IPS DF 6.9 (cell line): ENCODE measurements around the gene XRRA1.
"Not testable (repeated sequence)": the region's sequence is repeated elsewhere in the genome, so short reads cannot be mapped to it uniquely, and the experiment has no call there.

Experiments used
- DNase-seq: peaks from one replicate; pipeline ENCODE4 v3.0.0-alpha.2; 2013; ENCODE audit warnings: low read depth, low spot score
- H3K27ac ChIP-seq: one replicate; pipeline ENCODE4 v1.5.1; 2013; ENCODE audit warnings: low read length, control low read depth
- H3K27me3 ChIP-seq: 2 replicates; pipeline ENCODE4 v1.6.1; 2013; ENCODE audit warnings: mild to moderate bottlenecking, low read length; ENCODE audit not compliant: control insufficient read depth, insufficient read depth
- H3K36me3 ChIP-seq: 2 replicates; pipeline ENCODE4 v1.6.1; 2013; ENCODE audit warnings: low read length; ENCODE audit not compliant: control insufficient read depth, insufficient read depth
- H3K4me1 ChIP-seq: 2 replicates; pipeline ENCODE4 v1.6.1; 2013; ENCODE audit warnings: low read length; ENCODE audit not compliant: control insufficient read depth, insufficient read depth
- H3K4me3 ChIP-seq: 2 replicates; pipeline ENCODE4 v1.5.1; 2013; ENCODE audit warnings: mild to moderate bottlenecking, low read length
- H3K9me3 ChIP-seq: 2 replicates; pipeline ENCODE4 v1.6.1; 2013; ENCODE audit warnings: low read length, inconsistent platforms; ENCODE audit not compliant: control insufficient read depth, insufficient read depth
- WGBS: extraction: QIAGEN DNeasy Blood & Tissue Kit; methylation state at CpG from one replicate; pipeline ENCODE4 v1.1.7; 2013; ENCODE audit warnings: mixed read lengths, missing lambda C conversion rate; ENCODE audit not compliant: insufficient read length, insufficient coverage; 5-methylcytosine and 5-hydroxymethylcytosine counted together

XRRA1 gene, protein sequence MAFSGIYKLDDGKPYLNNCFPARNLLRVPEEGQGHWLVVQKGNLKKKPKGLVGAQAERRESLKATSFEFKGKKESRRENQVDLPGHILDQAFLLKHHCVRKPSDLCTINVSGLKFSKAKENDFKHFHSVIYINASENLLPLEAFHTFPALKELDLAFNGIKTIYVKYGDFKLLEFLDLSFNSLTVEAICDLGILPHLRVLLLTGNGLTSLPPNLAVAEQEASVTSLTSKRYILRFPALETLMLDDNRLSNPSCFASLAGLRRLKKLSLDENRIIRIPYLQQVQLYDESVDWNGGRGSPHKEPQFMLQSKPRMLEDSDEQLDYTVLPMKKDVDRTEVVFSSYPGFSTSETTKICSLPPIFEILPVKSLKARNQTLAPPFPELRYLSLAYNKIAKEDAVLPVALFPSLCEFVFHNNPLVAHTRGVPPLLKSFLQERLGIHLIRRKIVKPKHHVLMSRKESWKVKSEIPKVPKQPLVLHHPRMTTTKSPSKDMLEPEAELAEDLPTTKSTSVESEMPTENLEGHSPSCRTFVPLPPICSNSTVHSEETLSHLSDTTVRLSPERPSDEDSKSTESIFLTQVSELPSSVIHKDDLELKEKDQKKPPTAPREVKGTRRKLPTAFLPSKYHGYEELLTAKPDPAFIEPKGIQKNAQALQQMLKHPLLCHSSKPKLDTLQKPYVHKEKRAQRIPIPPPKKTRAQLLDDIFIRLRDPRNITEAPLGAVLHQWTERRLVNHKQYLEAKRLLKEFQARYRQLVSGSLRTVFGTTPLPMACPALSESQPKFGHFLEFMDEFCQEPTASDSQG

GRCh38 chr11:74948898-74949752, at the start of gene XRRA1, which contains the start of gene SPCS2:
TSS of gene XRRA1 (minus strand) at chr11:74949091. CDS start at chr11:74940878, 8,213 bp downstream.
TSS of gene SPCS2 (plus strand) at chr11:74949266. CDS start at chr11:74949286, 20 bp downstream.
- no peaks in the 10 kb centered on the region for H3K4me1 ChIP-seq
- no peaks in the 10 kb centered on the region for H3K9me3 ChIP-seq
- WGBS = no CpG with 5 or more reads among the region's 67 CpGs
- H3K36me3 ChIP-seq = no peaks in the 10 kb centered on the region
- no peaks in the 10 kb centered on the region for H3K27me3 ChIP-seq
- peak within 1 kb of the TSS; percentile 73 for H3K4me3 ChIP-seq
- DNase-seq = peak; percentile 98
- H3K27ac ChIP-seq = no peak within 1 kb of the TSS

DNA sequence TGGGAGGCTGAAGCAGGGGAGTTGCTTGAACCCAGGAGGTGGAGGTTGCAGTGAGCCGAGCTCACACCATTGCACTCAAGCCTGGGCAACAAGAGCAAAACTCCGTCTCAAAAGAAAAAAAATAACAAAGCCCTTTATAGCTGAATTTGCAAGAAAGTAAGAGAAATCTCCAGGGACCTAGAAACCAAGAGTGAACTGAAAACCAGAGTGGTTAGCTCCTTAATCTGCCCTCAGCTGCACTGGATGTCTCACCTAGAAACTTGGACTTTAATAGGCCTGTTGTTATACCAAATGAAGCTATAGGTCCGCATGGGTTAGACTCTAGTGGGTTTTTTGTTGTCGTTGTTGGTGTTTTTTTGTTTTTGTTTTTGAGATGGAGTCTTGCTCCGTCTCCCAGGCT, 44.0 kb upstream of the XRRA1 start:
- no CpG with 5 or more reads among the region's 5 CpGs for WGBS

DNA sequence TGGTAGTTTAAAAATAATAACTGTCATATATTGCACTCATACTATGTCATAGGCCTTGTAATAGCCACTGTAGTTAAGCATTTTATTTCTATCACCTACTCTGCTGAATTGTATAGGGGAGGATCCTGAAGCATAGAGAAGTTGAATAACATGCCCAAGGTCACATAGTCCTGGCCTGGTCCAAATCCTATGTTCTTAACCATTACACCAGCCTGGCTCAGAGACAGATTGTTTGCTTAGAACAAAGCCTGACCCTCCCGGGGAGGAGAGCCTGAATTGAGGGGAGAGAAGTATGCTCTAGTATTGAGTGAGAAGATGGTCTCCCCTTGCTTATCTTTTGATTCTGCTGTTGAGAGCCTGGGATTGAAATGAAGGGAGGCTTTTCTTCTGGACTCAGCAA, 42.0 kb upstream of the XRRA1 start:
- WGBS = no CpG with 5 or more reads among the region's 1 CpG
- Histone ChIP-seq H3K36me3 (peaks cover 8% of the 10 kb centered on the region; the same call in 1 of the 2 replicates), H3K9me3 (no peaks in the 10 kb centered on the region), H3K27me3 (no peaks in the 10 kb centered on the region), H3K4me1 (no peaks in the 10 kb centered on the region), H3K4me3 (no peak overlapping the region), H3K27ac (no peak overlapping the region)
- no peak for DNase-seq

More for the DNA sequence above, 44.0 kb upstream of the XRRA1 start:
- Histone ChIP-seq H3K9me3 (no peaks in the 10 kb centered on the region), H3K27ac (no peak overlapping the region), H3K4me1 (no peaks in the 10 kb centered on the region), H3K4me3 (no peak overlapping the region), H3K27me3 (no peaks in the 10 kb centered on the region), H3K36me3 (peaks cover 8% of the 10 kb centered on the region; the same call in 1 of the 2 replicates)
- DNase-seq = no peak

DNA sequence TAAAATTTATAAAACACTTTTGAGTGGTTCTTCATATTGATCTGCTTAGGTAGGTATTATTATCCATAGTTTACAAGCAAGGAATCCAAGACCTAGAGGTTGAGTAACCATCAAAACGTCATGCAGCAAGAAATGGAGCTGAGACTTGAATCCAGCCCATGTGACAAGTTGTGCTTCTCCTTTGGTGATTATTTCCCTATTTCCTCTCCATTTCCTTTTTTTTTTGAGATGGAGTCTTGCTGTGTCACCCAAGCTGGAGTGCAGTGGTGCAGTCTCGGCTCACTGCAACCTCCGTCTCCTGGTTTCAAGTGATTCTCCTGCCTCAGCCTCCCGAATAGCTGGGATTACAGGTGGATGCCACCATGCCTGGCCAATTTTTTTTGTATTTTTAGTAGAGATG, 41.3 kb upstream of the XRRA1 start:
- not testable (repeated sequence) for H3K4me1 ChIP-seq, H3K27ac ChIP-seq, H3K9me3 ChIP-seq, H3K36me3 ChIP-seq, H3K27me3 ChIP-seq, H3K4me3 ChIP-seq, DNase-seq
- no CpG with 5 or more reads among the region's 4 CpGs for WGBS

DNA sequence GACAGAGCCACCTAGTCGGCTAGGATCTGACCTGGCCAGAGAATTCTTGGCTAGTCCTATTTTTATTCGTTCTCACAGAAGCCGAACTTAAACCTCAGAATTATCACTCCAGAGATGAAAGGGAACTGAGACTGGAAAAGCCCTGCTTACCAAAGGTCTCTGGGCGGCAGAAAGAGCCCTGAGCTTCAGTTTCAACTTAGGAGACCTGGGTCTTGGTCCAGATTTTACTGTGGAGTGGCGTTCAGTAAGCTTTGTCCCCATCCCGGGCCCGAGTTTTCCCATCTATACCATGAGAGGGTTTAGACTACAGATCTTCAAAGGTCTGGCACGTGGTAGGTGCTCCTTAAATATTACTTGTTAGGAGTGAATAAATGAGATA, 40.4 kb upstream of the XRRA1 start:
- DNase-seq = no peak
- WGBS = no CpG with 5 or more reads among the region's 8 CpGs
- Histone ChIP-seq H3K4me1 (no peaks in the 10 kb centered on the region), H3K9me3 (no peaks in the 10 kb centered on the region), H3K27ac (no peak overlapping the region), H3K4me3 (peak overlapping the region; percentile 71), H3K36me3 (no peaks in the 10 kb centered on the region), H3K27me3 (no peaks in the 10 kb centered on the region)

DNA sequence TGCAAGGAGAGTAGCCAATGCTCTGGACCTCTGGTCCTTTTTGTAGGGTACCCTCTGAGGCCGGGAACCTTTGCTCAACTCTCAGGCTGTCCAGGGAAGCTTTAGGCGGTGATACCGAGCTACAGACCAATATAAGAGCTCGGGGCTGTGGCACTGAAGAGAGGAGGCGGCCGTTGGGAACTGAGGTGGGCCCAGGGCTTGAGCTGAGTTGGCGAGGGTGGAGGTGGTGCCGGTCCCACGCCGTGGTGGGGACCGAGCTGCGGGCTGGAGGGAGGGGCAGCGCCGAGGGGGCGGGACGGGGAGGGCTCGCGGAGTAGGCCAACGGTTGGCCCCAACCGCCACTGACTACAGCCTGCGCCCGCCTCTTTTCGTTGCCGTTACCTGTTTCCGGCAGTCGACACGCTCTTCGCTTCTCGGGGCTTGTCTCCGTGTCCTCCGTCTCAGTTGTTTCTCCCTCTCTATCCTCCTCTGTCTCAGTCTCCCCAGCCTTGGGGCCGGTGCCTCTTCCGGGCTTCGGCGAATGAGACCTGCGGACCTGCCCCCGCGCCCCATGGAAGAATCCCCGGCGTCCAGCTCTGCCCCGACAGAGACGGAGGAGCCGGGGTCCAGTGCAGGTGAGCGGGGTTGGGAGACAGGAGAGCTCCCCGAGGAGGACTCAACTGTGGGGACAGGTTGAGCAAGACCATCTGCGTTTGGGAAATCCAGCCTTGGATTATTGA, 39.8 kb upstream of the XRRA1 start, which contains the start of gene NEU3:
Gene NEU3, plus strand, starts transcription at position 393 of the 719 bp plus-strand sequence. Its CDS starts 128 bp downstream, at position 521.
- DNase-seq = peak; percentile 57
- Histone ChIP-seq H3K9me3 (no peaks in the 10 kb centered on the region), H3K36me3 (no peaks in the 10 kb centered on the region), H3K27ac (no peak within 1 kb of the TSS), H3K27me3 (no peaks in the 10 kb centered on the region), H3K4me1 (no peaks in the 10 kb centered on the region), H3K4me3 (peak within 1 kb of the TSS; percentile 71)
- WGBS = no CpG with 5 or more reads among the region's 46 CpGs

DNA sequence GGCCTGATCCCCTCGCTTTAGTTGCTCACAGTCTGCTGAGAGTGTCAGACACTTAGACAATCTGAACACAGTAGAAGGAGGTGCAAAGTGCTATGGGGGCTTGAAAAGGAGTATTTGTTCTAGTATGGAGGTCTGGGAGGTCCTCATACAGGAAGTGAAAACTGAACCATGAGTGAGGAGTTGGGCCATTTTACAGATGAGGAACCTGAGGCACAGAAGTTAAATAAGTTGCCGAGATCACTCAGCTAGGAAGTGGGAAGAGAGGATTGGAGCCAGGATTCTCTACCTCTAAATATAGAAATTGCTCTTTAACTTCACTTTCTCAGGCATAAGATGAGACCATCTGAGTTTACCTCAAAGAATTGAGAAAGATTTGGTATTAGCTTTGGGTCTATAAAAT, 35.8 kb upstream of the XRRA1 start:
- no peaks in the 10 kb centered on the region for H3K36me3 ChIP-seq
- no peaks in the 10 kb centered on the region for H3K9me3 ChIP-seq
- H3K4me3 ChIP-seq = no peak overlapping the region
- no CpG with 5 or more reads among the region's 2 CpGs for WGBS
- H3K4me1 ChIP-seq = no peaks in the 10 kb centered on the region
- H3K27me3 ChIP-seq = no peaks in the 10 kb centered on the region
- DNase-seq = no peak
- H3K27ac ChIP-seq = no peak overlapping the region

DNA sequence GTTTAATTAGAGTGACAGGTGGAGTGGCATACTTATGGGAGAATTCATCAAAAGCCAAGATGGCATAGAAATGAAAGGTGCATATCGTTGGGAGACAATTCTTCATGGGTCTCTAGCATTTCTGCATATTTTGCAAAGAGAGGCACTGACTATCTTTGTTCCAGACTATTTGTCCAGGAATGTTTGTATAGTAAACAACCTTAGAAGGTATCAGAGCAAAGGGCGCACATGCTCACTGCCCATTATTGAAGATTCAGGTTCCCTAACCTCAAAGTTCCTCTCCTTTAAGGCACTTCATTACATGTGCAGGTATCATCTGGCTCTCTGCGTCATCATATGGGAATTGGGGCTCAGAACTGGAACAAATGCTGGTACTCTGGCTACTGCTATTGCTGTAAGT, 35.2 kb upstream of the XRRA1 start:
- H3K4me3 ChIP-seq = no peak overlapping the region
- no peaks in the 10 kb centered on the region for H3K36me3 ChIP-seq
- no peaks in the 10 kb centered on the region for H3K27me3 ChIP-seq
- no peaks in the 10 kb centered on the region for H3K9me3 ChIP-seq
- DNase-seq = no peak
- WGBS = no CpG with 5 or more reads among the region's 3 CpGs
- H3K27ac ChIP-seq = no peak overlapping the region
- no peaks in the 10 kb centered on the region for H3K4me1 ChIP-seq

DNA sequence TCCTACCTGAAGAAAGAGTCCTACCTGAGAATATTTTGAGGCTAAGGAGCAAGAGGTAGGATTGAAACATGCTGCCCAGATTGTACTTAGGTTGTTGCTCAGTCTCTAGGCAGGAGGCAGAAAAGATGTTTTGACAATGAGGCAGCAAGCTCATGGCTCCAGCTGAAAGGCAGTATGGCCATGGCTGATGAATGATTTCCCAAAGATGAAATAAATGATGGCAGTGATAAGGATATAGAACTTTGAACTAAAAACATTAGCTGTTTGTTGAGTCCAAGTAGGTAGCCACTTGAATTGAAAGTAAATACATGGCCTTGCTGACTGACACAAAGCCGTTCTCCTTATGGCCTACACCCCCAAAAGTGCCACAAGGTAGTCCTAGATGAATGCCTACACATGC, 33.0 kb upstream of the XRRA1 start:
- H3K4me1 ChIP-seq = no peaks in the 10 kb centered on the region
- WGBS = no CpG with 5 or more reads among the region's 1 CpG
- no peak overlapping the region for H3K4me3 ChIP-seq

More for the DNA sequence above, 33.0 kb upstream of the XRRA1 start:
- Histone ChIP-seq H3K27me3 (no peaks in the 10 kb centered on the region), H3K27ac (no peak overlapping the region), H3K36me3 (peaks cover 5% of the 10 kb centered on the region; the same call in 1 of the 2 replicates), H3K9me3 (no peaks in the 10 kb centered on the region)
- no peak for DNase-seq
